Neural cell (in vitro differentiated cells): ENCODE data around the gene KRTAP10-1. TPM values are rescaled to one million over a fixed set of nuclear protein-coding genes. Genes with fewer than 3 reads are reported as not detected.

Experiments
- H2AFZ ChIP-seq: fragments of 200-600, 300-800 bp; sonication (generic), shearing (Covaris generic); 2 replicates; pipeline ENCODE4 v1.6.0; 2014; ENCODE audit warnings: low read depth, mild to moderate bottlenecking, antibody characterized with exemption, low read length, moderate library complexity
- H3F3A ChIP-seq: fragments of 200-600 bp; shearing (Covaris generic); 2 replicates; pipeline ENCODE4 v1.6.1; 2016; ENCODE audit warnings: mild to moderate bottlenecking, moderate library complexity, mixed read lengths, antibody characterized with exemption, low read length; ENCODE audit not compliant: insufficient read depth, poor library complexity, severe bottlenecking
- H3K27ac ChIP-seq: fragments of 200-600, 300-800 bp; sonication (generic), shearing (Covaris generic); 2 replicates; pipeline ENCODE4 v1.5.1; 2014; ENCODE audit warnings: mild to moderate bottlenecking, low read length, moderate library complexity
- H3K27me3 ChIP-seq: fragments of 300-800, 200-600 bp; sonication (generic), shearing (Covaris generic); 2 replicates; pipeline ENCODE4 v1.6.0; 2014; ENCODE audit warnings: mild to moderate bottlenecking, low read depth, low read length, moderate library complexity; ENCODE audit not compliant: insufficient read depth
- H3K36me3 ChIP-seq: fragments of 300-800, 200-600 bp; sonication (generic), shearing (Covaris generic); 2 replicates; pipeline ENCODE4 v1.5.1; 2014; ENCODE audit warnings: mild to moderate bottlenecking, antibody characterized with exemption, low read length, moderate library complexity; ENCODE audit not compliant: insufficient read depth
- H3K4me2 ChIP-seq: fragments of 300-800, 200-600 bp; sonication (generic), shearing (Covaris generic); 2 replicates; pipeline ENCODE4 v1.6.0; 2014; ENCODE audit warnings: mild to moderate bottlenecking, low read length
- H3K4me3 ChIP-seq: fragments of 300-800, 200-600 bp; sonication (generic), shearing (Covaris generic); 2 replicates; pipeline ENCODE4 v1.5.1; 2014; ENCODE audit warnings: mild to moderate bottlenecking, low read length, moderate library complexity
- H3K79me2 ChIP-seq: fragments of 200-600 bp; shearing (Covaris generic); replicated peaks from 2 replicates; pipeline ENCODE4 v1.6.0; 2014; ENCODE audit warnings: mild to moderate bottlenecking, low read length, moderate library complexity; ENCODE audit not compliant: insufficient read depth
- H3K9ac ChIP-seq: fragments of 300-800, 200-600 bp; sonication (generic), shearing (Covaris generic); 2 replicates; pipeline ENCODE4 v1.6.1; 2016; ENCODE audit warnings: mild to moderate bottlenecking, low read length, mixed read lengths
- H3K9me2 ChIP-seq: fragments of 200-600 bp; shearing (Covaris generic); 2 replicates; pipeline ENCODE4 v1.6.1; 2016; ENCODE audit warnings: mild to moderate bottlenecking, low read length, mixed read lengths; ENCODE audit not compliant: insufficient read depth
- H3K9me3 ChIP-seq: fragments of 200-600, 300-800 bp; sonication (generic), shearing (Covaris generic); 2 replicates; pipeline ENCODE4 v1.6.1; 2016; ENCODE audit warnings: mild to moderate bottlenecking, mixed run types, low read length, moderate library complexity, mixed read lengths
- H4K20me1 ChIP-seq: fragments of 200-600 bp; shearing (Covaris generic); 2 replicates; pipeline ENCODE4 v1.6.1; 2016; ENCODE audit warnings: mild to moderate bottlenecking, mixed run types; ENCODE audit not compliant: insufficient read depth
- CTCF ChIP-seq: fragments of 450-650 bp; IDR thresholded peaks from 2 replicates; pipeline ENCODE4 v1.5.1; 2014; ENCODE audit warnings: antibody characterized with exemption, mild to moderate bottlenecking, moderate library complexity; ENCODE audit not compliant: poor library complexity, severe bottlenecking
- EP300 ChIP-seq: fragments of 450-650 bp; conservative IDR thresholded peaks from 2 replicates; pipeline ENCODE4 v1.6.1; 2014; ENCODE audit warnings: antibody characterized with exemption, mild to moderate bottlenecking, moderate library complexity; ENCODE audit not compliant: poor library complexity, severe bottlenecking
- EZH2 ChIP-seq: fragments of 200-600, 300-800 bp; shearing (Covaris generic), sonication (generic); IDR thresholded peaks from 2 replicates; pipeline ENCODE4 v1.6.1; 2014; ENCODE audit warnings: antibody characterized with exemption, low read length, borderline replicate concordance, mild to moderate bottlenecking; ENCODE audit not compliant: insufficient read depth, poor library complexity, severe bottlenecking
- MXI1 ChIP-seq: fragments of 450-650 bp; conservative IDR thresholded peaks from 2 replicates; pipeline ENCODE4 v1.6.1; 2014; ENCODE audit warnings: antibody characterized with exemption, mild to moderate bottlenecking; ENCODE audit not compliant: poor library complexity, severe bottlenecking
- POLR2AphosphoS5 ChIP-seq: IDR thresholded peaks from 2 replicates; pipeline ENCODE4 v1.6.1; 2012
- RAD21 ChIP-seq: fragments of 450-650 bp; conservative IDR thresholded peaks from 2 replicates; pipeline ENCODE4 v1.6.1; 2014; ENCODE audit warnings: antibody characterized with exemption, mild to moderate bottlenecking, moderate library complexity
- REST ChIP-seq: IDR thresholded peaks from 2 replicates; pipeline ENCODE4 v1.6.1; 2012; ENCODE audit warnings: borderline replicate concordance
- SMC3 ChIP-seq: fragments of 450-650 bp; conservative IDR thresholded peaks from 2 replicates; pipeline ENCODE4 v1.6.1; 2014; ENCODE audit warnings: antibody characterized with exemption, mild to moderate bottlenecking, moderate library complexity; ENCODE audit not compliant: poor library complexity
- TAF1 ChIP-seq: IDR thresholded peaks from 2 replicates; pipeline ENCODE4 v1.6.1; 2012; ENCODE audit warnings: low read depth
- polyA plus RNA-seq: library from polyadenylated mRNA; depleted of rRNA; stranded (reverse); fragments of >200 nt; gene quantifications from 2 replicates; pipeline ENCODE4 v1.2.3, GENCODE V29; 2014

The KRTAP10-1 gene
- polyA plus RNA-seq, 1 donor from 2014 or later: not detected

GRCh38 chr21:44535963-44536362 lies 4.0 kb downstream of the KRTAP10-1 start:
- Histone ChIP-seq H3K4me2 (no peak overlapping the region), H3K9me3 (no peaks in the 10 kb centered on the region), H3K4me3 (no peak overlapping the region), H3K36me3 (no peaks in the 10 kb centered on the region), H4K20me1 (no peaks in the 10 kb centered on the region), H3K27ac (no peak overlapping the region), H3K27me3 (no peaks in the 10 kb centered on the region), H3F3A (no peaks in the 10 kb centered on the region), H3K9ac (no peak overlapping the region), H3K79me2 (no peaks in the 10 kb centered on the region), H3K9me2 (no peaks in the 10 kb centered on the region), H2AFZ (no peak overlapping the region)
- TF ChIP-seq REST (no peak), EZH2 (no peak), TAF1 (no peak), POLR2AphosphoS5 (no peak), RAD21 (no peak), EP300 (no peak), CTCF (no peak), SMC3 (no peak), MXI1 (no peak)

GRCh38 chr21:44534688-44535087 lies 5.3 kb downstream of the KRTAP10-1 start:
- H3F3A ChIP-seq: no peaks in the 10 kb centered on the region
- H3K4me3 ChIP-seq: no peak overlapping the region
- no peak overlapping the region for H3K27ac ChIP-seq
- no peaks in the 10 kb centered on the region for H3K9me2 ChIP-seq
- no peak overlapping the region for H3K4me2 ChIP-seq
- no peaks in the 10 kb centered on the region for H3K9me3 ChIP-seq
- H2AFZ ChIP-seq: no peak overlapping the region
- TF ChIP-seq SMC3 (no peak), RAD21 (no peak), REST (no peak), EZH2 (no peak), EP300 (no peak), MXI1 (no peak), CTCF (no peak)
- H3K9ac ChIP-seq: no peak overlapping the region
- H4K20me1 ChIP-seq: no peaks in the 10 kb centered on the region
- H3K79me2 ChIP-seq: no peaks in the 10 kb centered on the region
- no peaks in the 10 kb centered on the region for H3K36me3 ChIP-seq
- no peaks in the 10 kb centered on the region for H3K27me3 ChIP-seq
